Activated T-helper 1 cell treated with anti-CD3 and anti-CD28 coated beads, Interleukin-12 subunit alpha, Interleukin-12 subunit beta, Interleukin-2, Interleukin-4 antibody, amounts not matched to agents 30 ng/mL and 10 ng/mL and 1 ng/mL, durations not matched to agents 14 hours and 24 hours and 36 hours (primary cell): Measurements from ENCODE around the gene PGAM2. TPM values are rescaled to one million over a fixed set of nuclear protein-coding genes. Genes with fewer than 3 reads are reported as not detected.

Experiments
- DNase-seq: peaks from one replicate; pipeline ENCODE4 v3.0.0; 2021; ENCODE audit warnings: low spot score
- H3K27ac Mint-ChIP-seq: one replicate; pipeline ENCODE4 v1.8.0; 2021; ENCODE audit warnings: mild to moderate bottlenecking, mixed read lengths
- H3K27me3 Mint-ChIP-seq: one replicate; pipeline ENCODE4 v1.8.0; 2022; ENCODE audit warnings: mild to moderate bottlenecking, moderate library complexity, mixed read lengths; ENCODE audit not compliant: insufficient read depth
- H3K36me3 Mint-ChIP-seq: one replicate; pipeline ENCODE4 v1.8.0; 2021; ENCODE audit warnings: low read depth, mixed read lengths
- H3K4me1 Mint-ChIP-seq: one replicate; pipeline ENCODE4 v1.8.0; 2021; ENCODE audit warnings: low read depth, mixed read lengths
- H3K4me3 Mint-ChIP-seq: one replicate; pipeline ENCODE4 v1.8.0; 2021; ENCODE audit warnings: mild to moderate bottlenecking, moderate library complexity, mixed read lengths
- H3K9me3 Mint-ChIP-seq: one replicate; pipeline ENCODE4 v1.8.0; 2021; ENCODE audit warnings: mixed read lengths
- intact Hi-C: fragments of 100-400 bp; cut with micrococcal nuclease; formaldehyde crosslinking; loops from one replicate; pipeline ENCODE4 v1.15.1; 2024
- total RNA-seq: library from RNA; stranded (reverse); gene quantifications from 2 replicates; pipeline ENCODE4 v1.2.3, GENCODE V29; 2022

PGAM2 gene
- total RNA-seq, 1 donor from 2014 or later = 0.78 TPM

DNA sequence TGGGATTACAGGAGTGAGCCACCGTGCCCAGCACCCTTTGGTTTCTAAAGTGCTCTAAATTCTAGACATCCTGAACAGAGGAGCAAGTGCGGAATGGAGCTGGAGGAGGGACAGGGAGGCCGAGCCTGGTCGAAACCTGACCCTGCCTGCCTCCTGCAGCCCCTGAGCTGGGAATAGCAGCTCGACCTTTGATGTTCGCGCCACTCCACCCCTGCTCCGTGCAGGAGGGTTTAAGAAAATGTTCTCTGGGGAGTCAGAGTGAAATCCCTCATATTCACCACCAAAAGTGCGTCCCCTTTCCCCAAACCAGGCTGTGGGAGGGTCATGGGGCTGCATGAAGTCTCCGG, 1.8 kb downstream of the PGAM2 start:
- Mint-ChIP-seq H3K27ac (no peak overlapping the region), H3K9me3 (no peaks in the 10 kb centered on the region), H3K4me3 (no peak overlapping the region), H3K36me3 (peaks cover 18% of the 10 kb centered on the region), H3K4me1 (no peaks in the 10 kb centered on the region), H3K27me3 (no peaks in the 10 kb centered on the region)
- no peak for DNase-seq
- intact Hi-C loops = no loop called here

DNA sequence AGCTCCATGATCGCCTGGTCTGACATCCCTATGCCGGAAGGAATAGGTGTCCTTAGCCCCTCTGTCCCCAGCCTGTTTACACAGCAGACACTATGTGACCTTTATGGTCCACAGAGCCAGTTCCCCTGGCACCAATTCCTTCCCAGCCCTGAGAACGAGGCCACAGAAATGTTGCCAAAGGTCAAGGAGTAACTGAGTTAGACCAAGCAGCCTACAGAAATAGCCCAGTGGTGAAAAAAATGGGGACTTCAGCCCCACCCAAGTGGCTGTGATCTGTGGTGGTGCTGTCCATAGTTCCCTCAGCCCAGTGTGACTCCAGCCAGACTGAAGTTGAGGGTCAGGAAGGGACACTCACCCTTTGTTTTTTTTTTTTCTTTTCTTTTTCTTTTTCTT, 2.5 kb downstream of the PGAM2 start:
- DNase-seq = no peak
- Mint-ChIP-seq H3K36me3 (peaks cover 23% of the 10 kb centered on the region), H3K4me3 (no peak overlapping the region), H3K27me3 (no peaks in the 10 kb centered on the region), H3K9me3 (no peaks in the 10 kb centered on the region), H3K4me1 (no peaks in the 10 kb centered on the region), H3K27ac (no peak overlapping the region)
- intact Hi-C loops = no loop called here

DNA sequence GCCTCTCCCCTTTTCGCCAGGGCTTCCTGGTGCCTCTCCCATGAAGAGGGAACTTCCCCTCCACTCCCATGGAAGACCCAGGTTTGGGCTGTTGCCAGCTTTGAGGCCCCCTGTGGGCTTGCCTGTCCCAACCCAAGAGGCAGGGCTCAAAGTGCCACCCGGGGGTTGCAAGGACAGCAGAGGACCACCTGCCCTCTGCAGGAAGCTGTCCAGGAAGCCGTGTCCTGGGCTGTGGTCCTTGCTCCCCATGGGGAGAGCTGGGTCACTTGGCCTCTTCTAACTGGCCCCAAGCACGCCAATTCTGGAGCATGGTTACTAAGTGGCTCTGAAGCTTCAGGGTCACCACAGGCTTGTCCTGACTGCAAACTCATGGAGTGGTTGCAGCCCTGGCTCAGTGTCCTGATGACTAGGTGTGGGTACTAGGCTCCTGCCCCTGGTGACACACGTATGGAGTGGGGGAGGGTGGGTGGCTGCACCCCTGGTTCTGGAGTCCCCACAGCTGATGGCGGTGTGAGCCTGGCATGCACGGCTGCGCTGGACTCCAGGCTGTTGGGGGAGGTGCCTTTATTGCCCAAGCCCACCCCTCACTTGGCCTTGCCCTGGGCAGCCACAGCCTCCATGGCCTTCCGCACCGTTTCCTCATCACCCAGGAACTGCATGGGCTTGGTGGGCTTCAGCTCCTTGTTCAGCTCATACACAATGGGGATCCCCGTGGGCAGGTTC, 3.0 kb downstream of the PGAM2 start:
- Mint-ChIP-seq H3K27ac (no peak overlapping the region), H3K4me1 (no peaks in the 10 kb centered on the region), H3K4me3 (no peak overlapping the region), H3K36me3 (peaks cover 27% of the 10 kb centered on the region), H3K27me3 (no peaks in the 10 kb centered on the region), H3K9me3 (no peaks in the 10 kb centered on the region)
- DNase-seq = no peak
- intact Hi-C loops = no loop called here

DNA sequence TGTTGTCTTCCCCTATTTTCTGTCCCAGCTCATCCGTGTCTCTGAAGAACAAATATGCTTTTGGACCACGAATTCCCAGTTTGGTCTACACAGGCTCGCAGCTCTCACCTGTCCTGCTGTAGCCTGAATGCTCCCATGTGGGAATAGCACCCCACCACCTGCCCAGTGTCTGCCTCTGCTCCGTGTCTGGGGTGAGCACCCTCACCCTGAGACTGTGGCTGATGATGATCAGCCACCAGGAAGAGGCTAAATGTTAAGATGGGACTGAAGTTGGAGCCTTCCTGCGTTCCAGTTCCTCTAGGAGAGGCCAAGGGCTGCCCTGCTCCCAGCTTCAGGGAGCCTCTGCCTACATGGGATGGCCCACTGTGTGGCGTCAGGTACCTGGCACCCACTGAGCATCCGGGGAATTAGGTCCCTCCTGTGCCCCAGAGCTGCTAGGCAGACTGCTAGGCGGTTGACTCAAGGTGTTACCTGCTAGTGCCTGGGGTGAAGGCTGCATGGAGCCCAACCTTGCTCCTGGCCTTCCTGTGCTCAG, 3.7 kb downstream of the PGAM2 start:
- Mint-ChIP-seq H3K27ac (no peak overlapping the region), H3K9me3 (no peaks in the 10 kb centered on the region), H3K36me3 (peaks cover 27% of the 10 kb centered on the region), H3K4me1 (no peaks in the 10 kb centered on the region), H3K27me3 (no peaks in the 10 kb centered on the region), H3K4me3 (no peak overlapping the region)
- intact Hi-C loops = no loop called here
- no peak for DNase-seq

DNA sequence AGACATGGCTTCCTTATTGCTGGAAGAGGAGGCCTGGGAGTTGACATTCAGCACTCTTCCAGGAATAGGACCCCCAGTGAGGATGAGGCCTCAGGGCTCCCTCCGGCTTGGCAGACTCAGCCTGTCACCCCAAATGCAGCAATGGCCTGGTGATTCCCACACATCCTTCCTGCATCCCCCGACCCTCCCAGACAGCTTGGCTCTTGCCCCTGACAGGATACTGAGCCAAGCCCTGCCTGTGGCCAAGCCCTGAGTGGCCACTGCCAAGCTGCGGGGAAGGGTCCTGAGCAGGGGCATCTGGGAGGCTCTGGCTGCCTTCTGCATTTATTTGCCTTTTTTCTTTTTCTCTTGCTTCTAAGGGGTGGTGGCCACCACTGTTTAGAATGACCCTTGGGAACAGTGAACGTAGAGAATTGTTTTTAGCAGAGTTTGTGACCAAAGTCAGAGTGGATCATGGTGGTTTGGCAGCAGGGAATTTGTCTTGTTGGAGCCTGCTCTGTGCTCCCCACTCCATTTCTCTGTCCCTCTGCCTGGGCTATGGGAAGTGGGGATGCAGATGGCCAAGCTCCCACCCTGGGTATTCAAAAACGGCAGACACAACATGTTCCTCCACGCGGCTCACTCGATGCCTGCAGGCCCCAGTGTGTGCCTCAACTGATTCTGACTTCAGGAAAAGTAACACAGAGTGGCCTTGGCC, 4.3 kb downstream of the PGAM2 start:
- Mint-ChIP-seq H3K36me3 (peaks cover 32% of the 10 kb centered on the region), H3K4me3 (no peak overlapping the region), H3K27me3 (no peaks in the 10 kb centered on the region), H3K4me1 (no peaks in the 10 kb centered on the region), H3K9me3 (no peaks in the 10 kb centered on the region), H3K27ac (no peak overlapping the region)
- DNase-seq = no peak
- intact Hi-C loops = no loop called here

DNA sequence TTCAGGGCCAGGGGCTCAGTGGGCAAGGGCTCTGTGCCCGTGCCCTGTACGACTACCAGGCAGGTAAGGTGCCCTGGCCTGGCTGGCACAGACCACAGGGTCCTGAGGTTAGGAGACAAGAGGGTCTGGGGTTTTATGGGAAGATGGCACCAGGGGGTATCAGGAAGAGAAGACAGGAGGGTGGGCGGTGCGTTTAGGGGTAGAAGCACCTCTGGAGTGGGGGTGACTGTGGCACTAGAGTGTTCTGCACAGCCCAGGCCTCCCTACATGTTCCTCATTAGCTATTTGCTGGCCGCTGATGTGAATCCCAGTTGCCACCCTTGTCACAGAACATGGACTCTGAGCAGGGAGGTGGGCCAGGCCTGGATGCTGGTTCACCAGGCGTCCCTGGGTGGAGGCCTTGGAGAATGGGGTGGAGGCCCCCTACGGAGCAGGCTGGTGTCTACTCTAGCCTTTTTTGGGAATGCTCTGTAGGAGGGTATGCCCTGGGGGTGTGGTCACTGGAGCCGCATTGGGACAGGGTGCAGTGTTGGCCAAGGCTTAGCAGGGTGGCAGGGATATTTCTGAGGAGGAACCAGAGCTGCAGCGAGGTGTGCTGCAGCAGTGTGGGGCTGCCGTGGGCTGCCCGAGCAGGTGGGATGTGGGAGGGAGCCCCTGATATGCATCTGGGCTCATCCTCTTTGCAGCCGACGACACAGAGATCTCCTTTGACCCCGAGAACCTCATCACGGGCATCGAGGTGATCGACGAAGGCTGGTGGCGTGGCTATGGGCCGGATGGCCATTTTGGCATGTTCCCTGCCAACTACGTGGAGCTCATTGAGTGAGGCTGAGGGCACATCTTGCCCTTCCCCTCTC, 5.0 kb downstream of the PGAM2 start:
- H3K36me3 Mint-ChIP-seq = peaks cover 39% of the 10 kb centered on the region
- H3K27me3 Mint-ChIP-seq = no peaks in the 10 kb centered on the region
- H3K4me3 Mint-ChIP-seq = no peak overlapping the region
- H3K4me1 Mint-ChIP-seq = no peaks in the 10 kb centered on the region
- DNase-seq = no peak
- H3K27ac Mint-ChIP-seq = no peak overlapping the region
- H3K9me3 Mint-ChIP-seq = no peaks in the 10 kb centered on the region
- intact Hi-C loops = no loop called here

DNA sequence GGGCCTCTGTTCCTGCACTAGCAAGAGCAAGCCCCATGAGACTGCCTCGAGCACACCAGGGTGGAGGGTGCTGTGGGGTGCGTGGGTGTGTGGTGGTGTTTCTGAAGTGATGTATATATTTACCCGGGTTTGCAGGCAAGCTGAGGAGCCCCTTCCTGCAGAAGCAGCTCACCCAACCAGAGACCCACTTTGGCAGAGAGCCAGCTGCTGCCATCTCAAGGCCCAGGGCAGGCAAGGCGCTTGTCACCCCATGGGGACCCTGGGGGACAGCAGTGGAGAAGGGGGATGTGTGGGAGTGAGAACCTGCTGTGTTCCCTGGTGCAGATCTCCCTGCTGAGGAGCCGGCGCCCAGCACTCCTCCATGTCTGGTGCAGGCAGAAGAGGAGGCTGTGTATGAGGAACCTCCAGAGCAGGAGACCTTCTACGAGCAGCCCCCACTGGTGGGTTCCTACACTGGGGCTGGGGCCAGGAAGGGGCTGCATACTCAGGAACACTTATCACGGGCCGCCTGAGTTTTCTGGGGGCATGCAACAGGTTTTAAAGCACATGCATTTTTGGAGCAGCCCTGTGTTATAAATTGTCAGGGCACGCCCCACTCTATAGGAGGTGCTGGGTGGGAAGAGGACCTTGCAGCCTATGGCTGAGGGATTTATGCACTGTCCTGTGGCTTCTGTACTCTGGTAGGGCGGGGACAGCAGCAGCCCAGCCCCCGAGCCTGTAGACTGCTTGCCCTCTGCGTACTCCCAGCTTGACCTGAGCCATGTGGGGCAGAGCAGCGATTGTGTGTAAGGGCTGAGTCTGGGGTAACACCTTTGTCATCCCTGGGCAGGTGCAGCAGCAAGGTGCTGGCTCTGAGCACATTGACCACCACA, 5.9 kb downstream of the PGAM2 start:
- Mint-ChIP-seq H3K9me3 (no peaks in the 10 kb centered on the region), H3K27ac (no peak overlapping the region), H3K4me3 (no peak overlapping the region), H3K4me1 (no peaks in the 10 kb centered on the region), H3K27me3 (no peaks in the 10 kb centered on the region), H3K36me3 (peaks cover 43% of the 10 kb centered on the region)
- DNase-seq = no peak
- intact Hi-C loops = no loop called here

DNA sequence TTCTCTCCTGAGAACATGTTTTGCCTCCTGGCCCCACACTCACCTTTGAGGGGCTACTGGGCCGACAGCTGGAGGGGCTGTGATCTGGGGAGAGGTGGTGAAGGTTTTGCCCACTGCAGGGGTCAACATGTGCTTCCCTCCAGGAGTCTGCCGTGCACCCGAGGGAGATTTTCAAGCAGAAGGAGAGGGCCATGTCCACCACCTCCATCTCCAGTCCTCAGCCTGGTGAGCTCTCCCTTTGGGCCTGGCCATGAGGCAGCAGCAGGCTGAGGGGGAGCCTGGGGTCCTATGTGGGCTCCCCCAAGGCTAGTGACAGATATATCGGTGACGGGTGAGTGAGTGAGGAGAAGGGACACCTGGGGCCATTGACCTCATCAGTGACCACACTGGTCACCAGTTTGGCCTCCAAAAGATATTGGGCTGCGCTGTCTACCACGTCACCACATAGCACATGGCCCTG, 6.6 kb downstream of the PGAM2 start:
- intact Hi-C loops = no loop called here
- peaks cover 43% of the 10 kb centered on the region for H3K36me3 Mint-ChIP-seq
- H3K27ac Mint-ChIP-seq = no peak overlapping the region
- no peak overlapping the region for H3K4me3 Mint-ChIP-seq
- no peaks in the 10 kb centered on the region for H3K27me3 Mint-ChIP-seq
- no peaks in the 10 kb centered on the region for H3K9me3 Mint-ChIP-seq
- no peaks in the 10 kb centered on the region for H3K4me1 Mint-ChIP-seq
- DNase-seq = no peak

DNA sequence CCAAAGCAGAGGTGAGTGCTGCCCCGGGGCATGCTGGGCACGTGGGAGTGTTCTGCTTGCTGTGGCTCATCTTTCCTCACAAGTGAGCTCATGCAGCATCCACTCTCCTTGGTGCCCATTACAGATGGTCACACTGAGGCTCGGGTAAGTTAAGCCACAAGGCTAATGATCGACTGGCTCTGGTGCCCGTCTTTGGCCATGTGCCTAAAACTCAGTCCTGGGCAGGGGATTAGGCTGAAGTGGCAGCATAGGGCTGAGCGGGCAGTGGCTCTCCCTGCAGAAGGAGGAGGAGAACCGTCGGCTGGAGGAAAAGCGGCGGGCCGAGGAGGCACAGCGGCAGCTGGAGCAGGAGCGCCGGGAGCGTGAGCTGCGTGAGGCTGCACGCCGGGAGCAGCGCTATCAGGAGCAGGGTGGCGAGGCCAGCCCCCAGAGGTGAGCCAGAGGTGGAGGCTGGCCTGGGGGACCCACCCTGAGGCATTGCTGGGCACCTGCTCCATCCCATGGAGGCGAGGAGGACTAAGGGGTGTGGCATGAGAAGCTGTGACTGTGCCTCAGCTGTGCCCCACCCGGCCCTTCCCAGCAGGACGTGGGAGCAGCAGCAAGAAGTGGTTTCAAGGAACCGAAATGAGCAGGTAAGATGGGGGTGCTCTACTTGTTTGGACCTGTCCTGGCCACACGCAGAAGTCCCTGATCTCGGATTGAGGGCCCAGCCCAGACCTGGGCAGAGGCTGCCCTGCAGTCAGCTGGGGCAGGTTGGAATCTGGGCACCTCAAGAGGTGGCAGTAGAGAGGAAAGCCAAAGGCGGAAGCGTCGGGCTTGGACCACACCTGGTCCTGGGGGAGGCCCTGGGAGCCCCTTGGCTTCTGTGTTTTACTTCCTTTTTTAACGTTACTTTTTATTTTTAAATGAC, 7.3 kb downstream of the PGAM2 start:
- Mint-ChIP-seq H3K4me3 (no peak overlapping the region), H3K9me3 (no peaks in the 10 kb centered on the region), H3K27ac (no peak overlapping the region), H3K27me3 (no peaks in the 10 kb centered on the region), H3K36me3 (peaks cover 43% of the 10 kb centered on the region), H3K4me1 (no peaks in the 10 kb centered on the region)
- intact Hi-C loops = no loop called here
- no peak for DNase-seq

DNA sequence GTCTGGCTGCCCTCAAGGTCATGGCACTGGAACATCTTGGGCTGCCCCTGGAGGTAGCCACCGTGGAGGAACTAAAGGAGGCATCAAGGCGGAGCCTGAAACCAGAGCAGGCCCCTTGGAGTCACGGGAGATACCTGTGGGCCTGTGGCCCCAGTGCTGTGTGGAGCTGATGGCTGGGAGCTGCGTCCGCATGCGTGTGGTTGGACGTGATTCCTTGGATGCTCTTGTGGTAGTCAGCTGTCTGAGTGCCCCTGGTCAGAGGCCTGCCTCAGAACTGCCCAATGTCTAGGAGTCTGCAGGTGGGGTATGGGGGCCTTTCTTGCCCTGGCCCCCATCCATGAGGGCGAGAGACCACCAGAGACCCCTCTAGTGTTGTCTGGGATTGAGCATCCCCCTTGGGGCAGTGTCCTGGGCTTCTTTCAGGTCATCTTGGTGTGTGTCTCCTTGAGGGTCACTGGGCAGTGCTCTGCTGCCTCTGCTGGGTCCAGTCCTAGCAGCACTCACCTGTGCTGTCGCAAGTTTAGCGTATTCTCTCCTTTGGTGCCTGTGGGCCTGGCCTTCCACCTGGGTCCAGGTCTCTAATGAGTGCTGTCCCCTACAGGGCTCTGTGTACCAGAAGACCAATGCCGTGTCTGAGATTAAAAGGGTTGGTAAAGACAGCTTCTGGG, 8.1 kb downstream of the PGAM2 start:
- intact Hi-C loops = no loop called here
- H3K9me3 Mint-ChIP-seq = no peaks in the 10 kb centered on the region
- H3K36me3 Mint-ChIP-seq = peaks cover 42% of the 10 kb centered on the region
- no peak overlapping the region for H3K4me3 Mint-ChIP-seq
- H3K27me3 Mint-ChIP-seq = no peaks in the 10 kb centered on the region
- H3K27ac Mint-ChIP-seq = no peak overlapping the region
- no peaks in the 10 kb centered on the region for H3K4me1 Mint-ChIP-seq
- no peak for DNase-seq

DNA sequence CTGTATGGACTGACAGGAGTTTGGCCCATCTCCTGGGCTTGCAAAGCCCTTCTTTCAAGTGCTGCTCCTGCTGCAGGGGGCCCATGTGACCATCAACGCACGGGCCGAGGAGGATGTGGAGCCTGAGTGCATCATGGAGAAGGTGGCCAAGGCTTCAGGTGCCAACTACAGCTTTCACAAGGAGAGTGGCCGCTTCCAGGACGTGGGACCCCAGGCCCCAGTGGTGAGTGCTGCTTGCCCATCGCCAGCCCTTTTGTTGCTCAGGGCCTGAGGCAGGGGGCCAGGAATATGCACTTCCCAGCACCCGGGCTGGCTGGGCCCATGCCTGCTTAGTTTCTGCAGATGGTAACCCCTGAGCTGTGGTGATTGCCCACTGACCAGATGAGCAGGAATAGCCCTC, 8.7 kb downstream of the PGAM2 start:
- intact Hi-C loops = no loop called here
- Mint-ChIP-seq H3K27ac (no peak overlapping the region), H3K27me3 (no peaks in the 10 kb centered on the region), H3K4me3 (no peak overlapping the region), H3K4me1 (no peaks in the 10 kb centered on the region), H3K9me3 (no peaks in the 10 kb centered on the region), H3K36me3 (peaks cover 45% of the 10 kb centered on the region)
- no peak for DNase-seq
